Stimulated activated CD4-positive, alpha-beta T cell treated with anti-CD3 and anti-CD28 coated beads, Interleukin-12 subunit alpha, Interleukin-12 subunit beta, amount 100 ng/mL, for 48 hours (primary cell): ENCODE measurements around the gene GPA33.

Experiments
- DNase-seq, 3 donors: peaks; one replicate each; pipeline ENCODE4 v3.0.0-alpha.2; 2020; ENCODE audit warnings: low read depth in 2 of 3, low spot score in 1 of 3

GPA33 gene

DNA sequence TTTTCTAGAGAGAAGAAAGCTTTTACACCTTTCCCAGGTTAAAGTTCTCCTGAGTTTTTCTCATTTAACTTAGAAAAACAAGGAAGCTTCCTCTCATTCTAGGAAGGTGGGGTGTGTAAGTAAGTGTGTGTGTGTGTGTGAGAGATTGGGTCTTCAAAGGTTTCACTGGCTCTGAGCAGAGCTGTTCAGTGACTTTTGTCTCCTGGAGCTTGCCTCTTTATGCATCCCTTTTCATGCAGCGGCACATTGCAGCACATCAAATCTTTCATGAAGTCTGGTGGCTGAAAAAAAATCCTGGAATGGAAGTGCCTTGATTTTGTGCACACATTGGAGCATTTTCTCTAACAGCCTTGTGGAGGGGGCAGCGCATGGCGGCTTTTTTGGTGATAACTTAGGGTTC is 3.4 kb downstream of the GPA33 start:
- DNase-seq = no peak

DNA sequence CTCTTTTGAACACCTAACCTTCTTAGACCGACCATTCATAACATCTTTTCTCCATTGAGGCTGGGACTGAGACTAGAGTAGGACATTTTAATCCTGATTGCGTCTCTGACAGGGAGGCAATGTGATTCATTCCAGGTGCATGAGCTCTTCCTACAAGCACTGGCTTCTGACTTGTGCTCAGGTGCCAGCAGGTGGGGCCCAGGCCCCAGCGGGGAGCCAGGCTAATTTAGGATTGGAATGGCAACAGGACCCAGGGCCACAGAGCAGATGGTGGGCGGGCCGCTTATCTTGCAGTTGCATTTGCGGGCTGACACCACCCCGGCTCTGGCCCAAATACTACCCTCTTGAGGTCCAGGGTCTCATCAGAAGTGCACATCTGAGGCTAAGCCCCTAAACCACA is 4.1 kb downstream of the GPA33 start:
- no peak for DNase-seq

DNA sequence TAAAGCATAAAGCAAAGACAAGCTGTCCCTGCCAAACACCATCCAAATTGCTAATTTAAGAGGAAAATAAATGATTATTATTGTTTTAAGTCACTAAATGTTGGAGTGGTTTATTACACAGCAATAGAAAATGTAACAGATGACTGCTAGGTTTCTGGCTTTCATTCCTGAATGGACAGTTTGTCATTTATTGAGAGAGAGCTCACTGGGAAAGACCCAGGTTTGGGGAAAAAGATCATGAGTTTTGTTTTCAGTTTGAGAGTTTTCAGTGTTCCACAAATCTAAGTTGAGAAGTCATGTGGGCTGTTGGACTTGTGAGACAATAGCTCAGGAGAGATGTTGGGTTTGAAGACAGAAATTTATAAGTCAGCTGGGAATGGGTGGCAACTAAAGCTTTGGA is 5.4 kb downstream of the GPA33 start:
- no peak for DNase-seq

DNA sequence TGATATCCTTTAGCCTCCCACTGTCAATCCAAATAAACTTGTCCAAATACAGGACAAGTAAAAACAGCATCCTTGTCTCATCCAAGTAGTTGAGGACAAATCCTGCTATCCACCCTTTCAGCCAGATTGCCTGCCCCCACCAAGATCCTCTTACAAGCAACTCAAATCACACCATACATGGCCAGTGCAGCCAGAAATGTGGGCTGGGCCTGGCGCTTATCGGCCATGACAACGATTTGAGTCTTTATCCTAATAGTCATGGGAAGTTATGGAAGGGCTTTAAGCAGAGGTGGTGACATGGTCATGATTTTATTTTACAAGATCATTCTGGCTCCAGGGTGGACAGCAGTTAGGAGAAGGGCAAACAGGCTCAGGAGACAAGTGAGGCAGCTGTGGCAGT is 6.3 kb downstream of the GPA33 start:
- DNase-seq = no peak

DNA sequence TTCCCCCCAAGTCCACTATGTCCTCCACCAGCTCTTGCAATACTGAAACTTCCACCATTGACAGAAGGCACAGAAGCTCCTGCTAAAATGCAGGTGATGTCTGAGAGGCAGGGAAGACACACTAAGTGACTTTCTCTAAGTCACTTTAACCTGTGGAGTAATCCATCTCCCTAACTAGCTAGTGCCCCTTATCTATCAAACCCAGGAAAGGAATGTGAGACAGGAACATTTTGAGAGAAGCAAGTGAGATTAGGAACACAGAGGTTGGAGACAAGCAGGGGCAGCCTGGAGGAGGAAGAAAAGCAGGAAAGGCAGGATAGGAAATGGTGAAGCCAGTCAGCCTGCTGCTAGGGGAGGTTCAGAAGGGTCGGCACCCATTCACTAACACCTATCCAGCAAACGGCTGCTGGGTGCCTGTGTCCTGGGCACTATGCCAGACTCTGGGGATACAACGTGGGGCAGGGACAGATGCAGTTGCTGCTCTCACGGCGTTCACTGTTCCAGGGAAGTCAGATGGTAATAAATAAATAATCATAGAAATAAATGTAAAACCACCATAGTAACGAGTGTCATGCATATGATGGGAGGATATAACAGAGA is 7.0 kb downstream of the GPA33 start:
- no peak for DNase-seq

DNA sequence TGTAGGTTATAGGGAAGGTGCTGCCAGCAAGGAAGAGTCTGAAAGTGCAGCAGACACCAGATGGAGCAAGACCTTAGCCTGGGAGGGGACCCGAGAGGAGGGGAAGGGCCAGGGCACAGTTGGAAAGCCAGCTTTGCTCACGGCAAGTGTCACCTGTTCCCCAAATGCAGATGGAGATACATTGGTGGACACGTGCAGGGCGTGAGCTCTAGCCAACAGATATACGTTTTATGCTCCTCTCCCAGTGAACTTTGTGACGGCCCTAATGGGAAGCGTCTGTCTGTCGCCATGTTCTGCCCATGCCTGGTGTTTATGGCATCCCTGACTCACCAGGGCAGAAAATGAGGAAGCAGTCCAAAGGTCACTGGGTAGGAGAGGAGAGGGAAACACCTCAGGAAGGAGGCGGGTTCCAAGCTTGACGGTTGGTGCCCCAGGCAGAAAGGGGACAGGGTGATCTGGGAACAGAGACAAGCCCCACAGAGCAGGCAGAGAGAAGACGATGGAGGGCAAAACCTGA is 7.6 kb downstream of the GPA33 start:
- no peak for DNase-seq

DNA sequence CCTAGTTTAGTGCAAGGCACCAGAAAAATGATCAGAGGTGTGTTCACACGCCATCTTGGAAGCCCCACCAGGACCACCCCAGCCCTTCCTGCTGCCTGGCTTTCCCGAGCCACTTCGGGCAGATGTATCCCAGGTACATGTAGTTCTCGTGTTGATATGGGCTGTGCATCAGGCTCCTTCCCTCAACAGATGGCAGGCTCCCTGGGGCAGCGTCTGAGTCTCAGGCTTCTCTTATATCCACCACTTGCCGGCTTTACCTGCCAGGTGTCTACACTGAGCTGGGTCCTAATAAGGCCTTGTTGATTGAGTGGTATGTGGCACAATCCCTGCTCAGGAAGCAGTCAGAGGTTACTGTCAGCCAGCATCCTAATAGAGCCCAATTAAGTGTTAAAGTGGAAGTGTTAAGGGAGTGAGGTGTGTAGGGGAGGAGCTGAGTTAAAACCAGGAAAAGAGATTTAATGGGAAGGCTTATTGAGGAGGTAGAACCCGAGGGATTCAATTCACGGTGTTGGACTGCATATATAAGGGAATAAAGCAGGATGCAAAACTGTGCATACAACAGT is 8.5 kb downstream of the GPA33 start:
- DNase-seq = no peak

DNA sequence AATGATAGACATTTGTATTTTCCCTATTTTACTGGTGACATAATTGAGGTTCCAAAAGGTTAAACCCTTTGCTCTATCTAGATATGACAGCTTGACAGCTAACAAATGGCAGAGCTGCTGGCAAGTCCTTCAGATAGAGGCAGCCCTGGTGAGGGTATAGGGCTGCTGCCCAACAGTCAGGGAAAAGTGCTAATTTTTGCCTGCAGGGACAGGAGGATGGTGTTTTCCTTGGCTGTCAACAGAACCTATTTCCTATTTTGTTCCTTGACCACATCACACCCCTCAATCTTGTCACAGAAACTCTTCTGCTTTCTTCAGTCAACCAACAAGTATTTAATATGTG is 12.3 kb downstream of the GPA33 start:
- no peak for DNase-seq

DNA sequence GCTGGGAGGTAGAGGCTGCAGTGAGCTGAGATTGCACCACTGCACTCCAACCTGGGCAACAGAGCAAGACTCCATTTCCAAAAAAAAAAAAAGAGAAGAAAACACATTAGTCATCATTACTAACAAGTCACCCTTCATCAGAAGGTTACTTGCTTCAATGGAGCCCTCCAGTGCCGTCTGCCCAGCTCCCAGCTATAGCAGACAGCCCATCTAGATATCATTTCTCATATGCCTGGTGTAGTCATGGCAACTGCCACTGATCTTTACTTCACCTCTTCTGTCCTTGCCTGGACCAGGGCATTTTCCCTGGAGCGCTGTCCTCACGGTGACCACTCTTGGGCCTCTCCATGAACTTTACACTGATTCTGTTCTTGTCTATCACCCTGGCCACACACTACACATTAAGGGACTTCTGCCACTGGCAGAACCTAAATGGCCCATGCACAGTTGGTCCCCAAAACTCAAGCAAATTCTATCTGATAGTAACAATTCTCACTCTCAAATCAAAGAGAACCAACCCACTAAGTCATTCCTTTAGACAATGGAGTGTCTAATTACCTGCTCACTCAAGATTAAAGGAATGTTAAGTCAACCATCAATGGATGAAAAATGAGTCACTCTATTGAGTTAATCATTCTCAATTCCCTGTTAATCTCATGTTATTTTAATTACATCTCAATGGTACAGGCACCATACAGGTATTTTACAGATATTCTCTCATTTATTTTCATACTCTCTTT is 12.9 kb downstream of the GPA33 start:
- no peak for DNase-seq

DNA sequence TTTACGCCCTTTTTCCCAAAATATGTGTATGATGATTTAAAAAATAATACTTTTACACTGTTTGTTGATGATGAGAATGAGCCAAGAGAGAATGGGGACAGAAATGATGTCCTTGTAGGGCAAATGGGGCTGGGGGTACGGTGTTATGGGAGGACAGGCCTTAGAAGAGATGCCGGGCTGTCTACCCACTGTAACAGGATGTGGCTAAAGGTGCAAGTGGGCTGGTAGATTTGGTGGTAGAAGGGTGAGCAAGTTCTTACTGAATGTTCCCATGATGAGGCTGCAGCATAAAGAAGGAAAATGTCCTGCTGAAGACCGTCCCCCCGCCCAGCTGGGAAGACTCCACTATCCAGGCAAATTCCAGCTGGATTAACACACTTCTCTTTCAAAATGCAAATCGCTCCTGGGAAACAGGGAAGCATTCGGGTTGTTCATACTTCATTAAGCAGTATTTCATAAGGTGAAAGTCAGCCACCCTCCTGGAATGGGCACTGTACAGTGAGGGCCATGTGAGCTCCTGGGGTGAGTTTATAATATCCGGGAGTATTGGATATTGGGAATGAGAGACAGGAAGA is 14.0 kb downstream of the GPA33 start:
- no peak for DNase-seq

DNA sequence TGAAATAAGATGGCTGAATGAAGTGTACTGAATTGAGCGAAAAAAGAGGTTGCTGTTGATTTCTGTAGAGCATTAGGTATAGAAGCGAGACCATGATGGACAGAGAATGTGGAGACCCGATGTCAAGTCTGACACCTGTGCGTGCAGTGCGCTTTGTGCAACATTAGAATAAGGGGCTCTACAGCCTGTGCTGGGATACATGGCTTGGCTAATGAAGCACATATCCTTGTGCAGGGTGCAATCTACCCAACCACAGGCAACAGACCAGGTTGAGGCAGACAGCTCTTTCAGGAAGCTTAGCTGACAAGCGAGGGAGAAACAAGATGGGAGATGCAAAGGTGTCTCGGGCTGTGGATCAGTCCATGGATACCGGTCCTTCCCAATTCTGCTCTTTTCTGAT is 18.9 kb downstream of the GPA33 start:
- no peak for DNase-seq

DNA sequence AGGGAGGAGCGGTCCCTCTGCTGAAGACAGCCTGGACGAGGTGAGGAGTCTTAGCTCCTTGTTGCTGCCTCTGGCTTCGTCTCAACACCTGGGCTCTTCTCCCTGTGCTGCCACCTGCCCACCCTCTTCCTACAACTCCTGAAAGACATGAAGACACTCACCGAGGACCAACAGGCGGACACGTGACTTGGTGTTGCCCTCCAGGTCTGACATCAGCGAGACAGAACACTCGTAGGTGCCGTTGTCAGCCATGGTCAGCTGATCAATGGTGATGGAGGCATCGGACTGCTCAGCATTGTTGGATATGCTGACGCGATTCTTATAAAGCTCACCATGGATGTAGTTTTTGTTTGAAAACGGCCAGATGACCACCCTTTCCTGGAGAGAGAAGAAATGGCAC is 21.4 kb downstream of the GPA33 start:
- no peak for DNase-seq

DNA sequence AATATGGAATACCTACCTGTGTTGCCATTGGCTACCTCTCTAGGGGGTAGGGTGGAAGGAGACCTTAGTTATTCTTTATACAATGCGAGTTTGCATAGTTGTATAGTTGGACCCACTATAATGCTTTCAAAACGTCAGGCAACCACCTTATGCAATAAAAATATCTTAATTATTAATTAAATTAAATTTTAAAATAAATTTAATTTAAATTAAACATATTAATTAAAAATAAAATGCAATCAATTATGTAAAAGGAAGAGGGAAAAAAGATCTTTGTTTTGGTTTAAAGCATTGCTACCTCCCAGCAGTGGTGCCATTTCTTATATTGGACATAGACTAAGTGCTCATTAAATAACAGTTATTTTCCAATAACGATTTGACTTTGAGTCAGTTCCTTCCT is 22.3 kb downstream of the GPA33 start:
- DNase-seq = no peak

DNA sequence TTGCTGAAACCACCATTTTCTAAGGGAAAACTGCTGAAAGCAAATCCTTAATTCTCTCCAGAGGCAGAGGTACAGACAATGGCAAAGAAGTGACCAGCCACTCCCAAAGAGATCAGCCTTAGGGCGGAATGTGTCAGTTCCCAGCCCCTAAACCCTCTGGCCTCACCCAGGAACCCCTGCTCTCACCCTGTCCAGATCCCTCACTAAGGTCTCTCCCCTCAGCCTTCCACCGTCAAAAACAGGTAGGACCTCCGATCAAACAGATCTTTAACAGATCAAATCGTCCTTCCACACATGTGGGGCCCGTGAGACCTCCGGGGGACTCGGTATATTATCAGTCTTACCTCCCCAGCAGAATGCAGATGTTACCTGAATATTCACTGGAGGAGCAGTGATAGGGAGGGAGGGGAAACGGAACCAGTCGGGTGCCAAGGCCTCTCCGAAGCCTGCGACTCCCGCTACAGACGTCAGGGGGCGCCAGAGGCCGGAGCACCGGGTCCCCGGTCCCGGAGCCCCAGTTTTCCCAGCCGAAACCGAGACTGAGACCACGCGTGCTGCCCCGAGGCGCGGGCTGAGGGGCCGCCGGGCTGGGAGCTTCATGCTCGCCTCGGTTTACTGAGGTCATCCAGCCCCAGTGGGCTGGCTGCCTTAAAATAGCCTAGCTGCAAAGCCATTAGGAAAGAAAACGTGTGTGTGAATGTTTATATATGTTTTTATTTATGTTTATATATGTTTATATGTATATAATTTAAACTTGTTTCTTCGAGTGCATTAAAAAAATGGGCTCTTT is 23.6 kb downstream of the GPA33 start:
- peak; percentile 70 to 86 (median 72) for DNase-seq

DNA sequence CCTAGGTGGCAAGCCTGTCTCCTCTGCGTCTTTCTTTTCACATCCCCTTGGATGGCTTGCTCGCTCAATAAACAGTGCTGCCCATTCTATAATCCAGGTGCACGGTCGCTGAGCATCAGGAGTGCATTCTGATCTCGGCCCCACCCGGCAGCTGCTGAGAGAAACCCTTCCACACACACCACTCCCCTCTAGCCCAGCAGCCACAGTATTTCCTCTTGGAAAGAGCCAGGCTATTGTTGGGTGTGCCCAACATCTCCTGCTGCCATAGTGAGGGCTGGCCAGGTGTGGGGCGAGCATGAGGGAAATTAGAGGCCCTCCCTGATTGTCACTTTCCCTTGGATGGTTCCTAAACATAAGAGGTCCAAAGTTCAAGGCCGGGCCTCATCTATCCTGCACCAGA is 24.7 kb downstream of the GPA33 start:
- DNase-seq = no peak

DNA sequence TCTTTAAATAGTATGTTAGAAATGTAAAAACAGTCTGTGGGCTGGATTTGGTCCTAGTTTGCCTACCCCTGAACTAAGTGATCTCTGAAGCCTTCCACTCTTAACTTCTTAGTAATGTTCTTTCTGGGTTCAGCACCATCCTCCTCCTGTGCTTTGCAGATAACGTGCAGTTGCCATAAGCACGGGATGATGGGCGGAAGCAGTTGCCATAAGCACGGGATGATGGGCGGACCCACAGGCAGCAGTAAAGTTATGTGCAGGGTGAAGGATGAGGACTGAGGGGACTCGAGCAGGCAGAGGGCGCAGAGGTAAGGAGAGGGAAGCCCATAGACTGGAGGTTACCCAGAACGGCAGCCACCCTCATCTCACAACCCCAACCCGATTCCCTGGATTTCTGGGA is 25.6 kb downstream of the GPA33 start:
- DNase-seq = no peak

DNA sequence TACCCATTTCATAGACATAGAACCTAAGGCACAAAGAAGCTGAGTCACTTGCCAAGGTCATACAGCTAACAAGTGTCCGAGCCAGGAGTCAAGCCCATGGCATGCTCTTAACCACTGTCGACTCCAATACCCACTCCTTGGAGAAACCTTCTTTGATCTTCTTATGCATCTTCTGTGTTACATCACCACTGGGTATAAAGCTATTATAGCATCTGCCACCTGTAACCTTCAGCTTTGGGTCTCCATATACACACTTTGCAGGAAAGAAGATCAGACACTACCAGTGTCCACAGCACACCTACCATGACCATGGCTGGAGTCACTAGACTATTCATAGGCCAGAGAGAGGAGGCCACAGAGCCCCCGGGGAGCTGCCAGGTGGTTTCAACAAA is 29.1 kb downstream of the GPA33 start:
- no peak for DNase-seq

DNA sequence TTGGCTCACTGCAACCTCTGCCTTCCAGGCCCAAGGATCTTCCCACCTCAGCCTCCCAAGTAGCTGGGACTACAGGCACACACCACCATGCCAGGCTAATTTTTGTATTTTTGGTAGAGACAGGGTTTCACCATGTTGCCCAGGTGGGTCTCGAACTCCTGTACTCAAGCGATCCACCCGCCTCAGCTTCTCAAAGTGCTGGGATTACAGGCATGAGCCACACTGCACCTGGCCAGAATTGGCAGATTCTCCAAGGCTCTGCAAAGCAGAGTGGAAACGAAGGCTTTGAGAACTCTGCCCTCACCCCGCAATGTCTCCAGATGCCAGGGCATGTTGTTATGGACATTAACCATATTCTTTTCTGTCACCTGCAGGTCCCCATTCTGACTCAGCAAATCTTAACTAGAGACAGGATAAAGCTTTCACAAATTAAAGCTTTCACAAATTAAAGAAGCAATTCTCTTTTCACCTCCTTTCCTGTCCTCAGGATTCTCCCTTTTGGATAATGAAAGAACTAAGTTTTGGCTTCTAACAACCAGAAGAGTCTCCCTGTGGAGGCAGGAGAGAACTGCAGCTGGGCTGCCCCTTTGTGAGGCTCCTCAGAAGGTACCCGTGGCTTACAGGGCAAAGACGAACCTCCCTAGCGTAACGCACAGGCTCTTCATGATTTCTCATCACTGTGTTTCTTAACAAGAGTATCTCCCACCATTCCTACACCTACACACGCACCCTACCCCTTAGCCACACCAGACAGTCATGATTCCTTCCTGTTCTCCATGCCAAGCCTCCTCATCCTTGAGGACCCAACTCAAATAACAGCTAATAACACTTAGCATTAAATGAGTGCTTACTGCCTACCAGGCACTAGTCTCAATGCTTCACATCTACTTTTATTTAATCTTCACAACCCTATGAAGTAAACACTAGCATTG is 29.8 kb downstream of the GPA33 start:
- DNase-seq = no peak

DNA sequence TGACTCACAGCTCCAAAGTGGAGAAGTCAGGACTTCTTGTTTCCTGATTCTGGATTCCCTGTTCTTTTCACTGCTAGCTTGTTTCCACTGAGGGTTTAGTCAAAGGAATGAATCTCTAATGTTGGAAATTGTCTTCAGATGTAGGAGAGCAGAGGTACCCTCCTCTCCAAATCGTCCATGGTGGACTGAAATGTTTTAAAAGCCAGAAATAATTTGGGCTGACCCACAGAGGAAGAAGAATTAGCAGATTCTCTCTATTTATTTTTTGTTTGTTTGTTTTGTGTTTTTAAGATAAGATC is 30.4 kb downstream of the GPA33 start:
- DNase-seq = no peak

DNA sequence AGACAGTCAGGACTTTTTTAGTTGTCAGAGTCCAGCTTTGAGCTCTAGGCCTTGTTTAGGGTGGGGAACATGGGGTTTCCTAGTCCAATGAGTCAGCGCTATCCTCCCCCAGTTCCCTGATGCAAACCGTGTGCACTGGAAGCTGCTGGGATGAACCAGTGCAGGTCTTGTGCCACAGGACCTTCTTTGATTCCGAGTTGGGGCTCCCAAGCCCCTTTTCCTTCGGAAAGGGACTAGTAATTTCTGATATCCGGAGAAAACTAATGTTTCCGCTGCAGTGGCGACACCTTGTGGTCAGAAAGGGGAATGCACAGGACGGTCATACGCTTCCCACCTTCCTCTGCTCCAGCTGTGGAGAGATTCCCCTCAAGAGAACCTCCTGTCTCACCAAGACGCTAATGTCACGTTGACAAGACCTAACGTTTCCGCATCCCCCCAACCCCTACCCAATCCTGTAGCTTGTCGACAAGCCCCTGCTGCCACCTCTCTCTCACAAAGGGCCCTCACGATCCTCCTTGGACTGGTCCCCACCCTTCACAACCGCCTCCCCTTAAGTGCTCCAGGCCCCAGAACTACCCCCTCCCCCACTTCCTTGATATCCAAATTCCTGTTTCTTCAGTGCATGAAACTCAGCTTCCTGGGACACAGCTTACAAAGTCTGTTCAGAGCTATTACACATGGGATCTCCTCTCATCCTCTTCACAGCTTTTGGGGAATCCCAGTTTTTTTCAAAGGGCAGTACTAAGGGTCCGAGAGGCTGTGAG is 30.9 kb downstream of the GPA33 start:
- peak; percentile 59 to 82 (median 64) for DNase-seq
